ENCODE data around the gene SRGAP3.

- TF ChIP-seq, protein P1, sequence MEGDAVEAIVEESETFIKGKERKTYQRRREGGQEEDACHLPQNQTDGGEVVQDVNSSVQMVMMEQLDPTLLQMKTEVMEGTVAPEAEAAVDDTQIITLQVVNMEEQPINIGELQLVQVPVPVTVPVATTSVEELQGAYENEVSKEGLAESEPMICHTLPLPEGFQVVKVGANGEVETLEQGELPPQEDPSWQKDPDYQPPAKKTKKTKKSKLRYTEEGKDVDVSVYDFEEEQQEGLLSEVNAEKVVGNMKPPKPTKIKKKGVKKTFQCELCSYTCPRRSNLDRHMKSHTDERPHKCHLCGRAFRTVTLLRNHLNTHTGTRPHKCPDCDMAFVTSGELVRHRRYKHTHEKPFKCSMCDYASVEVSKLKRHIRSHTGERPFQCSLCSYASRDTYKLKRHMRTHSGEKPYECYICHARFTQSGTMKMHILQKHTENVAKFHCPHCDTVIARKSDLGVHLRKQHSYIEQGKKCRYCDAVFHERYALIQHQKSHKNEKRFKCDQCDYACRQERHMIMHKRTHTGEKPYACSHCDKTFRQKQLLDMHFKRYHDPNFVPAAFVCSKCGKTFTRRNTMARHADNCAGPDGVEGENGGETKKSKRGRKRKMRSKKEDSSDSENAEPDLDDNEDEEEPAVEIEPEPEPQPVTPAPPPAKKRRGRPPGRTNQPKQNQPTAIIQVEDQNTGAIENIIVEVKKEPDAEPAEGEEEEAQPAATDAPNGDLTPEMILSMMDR (conservative IDR thresholded peaks at IDR 0.05; ENCODE audit: low read length) = no peak
- no peak for TF ChIP-seq EZH2phosphoT487 (IDR thresholded peaks at IDR 0.05; ENCODE audit: borderline replicate concordance)
Measured at GRCh38 chr3:9183011-9183410, 66.4 kb downstream of the SRGAP3 start.

Data from Loucy (cell line).